GM18508 (cell line): Measurements from ENCODE around the gene MYH9.

ENCODE experiments used
- ATAC-seq: cut with Tn5 transposase; IDR thresholded peaks from one replicate; pipeline ENCODE4 v1.9.1; 2021; ENCODE audit warnings: moderate number of reproducible peaks; ENCODE audit not compliant: insufficient read depth, unreplicated experiment

Gene MYH9

GRCh38 chr22:36387709-36387958 lies 133 bp downstream of the MYH9 start:
- no peak for ATAC-seq

DNA sequence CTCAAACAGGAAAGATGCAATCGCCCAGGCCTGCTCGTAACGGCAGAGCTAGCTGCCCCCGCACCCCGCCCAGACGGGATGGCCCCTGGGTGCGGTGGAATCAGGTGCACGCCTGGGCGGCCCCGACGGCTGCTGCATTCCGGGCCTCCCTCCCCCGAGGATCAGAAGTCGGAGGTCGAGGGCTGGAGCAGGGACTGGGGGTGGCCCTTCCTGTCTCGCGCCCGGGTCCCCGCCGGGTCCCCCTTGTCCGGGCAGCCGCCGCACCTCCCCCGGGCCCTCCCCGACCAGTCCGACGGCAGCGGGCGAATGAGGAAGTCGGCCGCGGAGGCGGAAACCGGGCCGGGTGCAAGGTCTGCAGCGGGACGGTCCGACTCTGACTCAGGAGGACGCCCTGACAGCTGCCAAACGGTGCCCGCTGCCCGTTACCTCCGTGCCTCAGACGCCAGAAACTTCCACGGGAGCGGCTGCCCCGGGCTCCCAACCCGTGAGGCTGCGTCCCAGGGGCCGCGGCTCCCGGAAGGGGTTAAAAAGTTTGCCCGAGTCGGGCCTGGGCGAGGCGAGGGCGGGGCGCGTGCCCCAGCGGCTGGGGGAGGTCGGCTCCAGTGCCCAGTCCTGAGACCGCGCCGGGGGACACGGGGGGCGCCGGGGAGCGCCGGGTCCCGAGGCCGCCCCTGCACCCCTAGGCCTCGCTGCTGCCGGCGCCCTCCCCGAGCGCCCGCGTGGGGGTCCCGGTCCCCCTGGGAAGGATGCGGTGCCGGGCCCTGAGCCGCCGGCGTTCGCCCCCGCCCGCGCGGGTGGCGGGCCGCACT lies 663 bp downstream of the MYH9 start:
- ATAC-seq = no peak

- no peak for ATAC-seq
Measured at GRCh38 chr22:36386351-36386899, 1.3 kb downstream of the MYH9 start.

- no peak for ATAC-seq
Measured at GRCh38 chr22:36385491-36386350, 2.0 kb downstream of the MYH9 start.

GRCh38 chr22:36384766-36385481 lies 2.8 kb downstream of the MYH9 start:
- no peak for ATAC-seq

DNA sequence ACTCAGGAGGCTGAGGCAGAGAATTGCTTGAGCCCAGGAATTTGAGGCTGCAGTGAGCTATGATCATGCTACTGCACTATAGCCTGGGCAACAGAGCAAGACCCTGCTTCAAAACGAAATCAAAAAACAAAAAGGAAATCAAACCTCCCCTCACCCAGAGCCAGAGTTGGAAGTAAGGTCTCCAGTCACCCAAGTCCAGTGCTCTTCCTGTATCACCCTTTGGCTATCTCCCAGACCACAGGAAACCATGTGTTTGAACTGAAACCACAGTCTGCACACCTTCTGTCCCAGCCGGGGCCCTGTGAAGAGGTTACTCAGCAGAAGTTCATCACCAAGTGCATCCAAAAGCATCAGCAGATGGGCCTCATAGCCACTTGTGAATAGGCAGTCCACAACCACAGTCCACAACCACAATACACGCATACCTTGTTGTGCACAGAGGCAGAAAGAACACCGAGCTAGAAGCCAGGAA lies 4.6 kb downstream of the MYH9 start:
- ATAC-seq = no peak

GRCh38 chr22:36381513-36382128 lies 6.1 kb downstream of the MYH9 start:
- no peak for ATAC-seq

DNA sequence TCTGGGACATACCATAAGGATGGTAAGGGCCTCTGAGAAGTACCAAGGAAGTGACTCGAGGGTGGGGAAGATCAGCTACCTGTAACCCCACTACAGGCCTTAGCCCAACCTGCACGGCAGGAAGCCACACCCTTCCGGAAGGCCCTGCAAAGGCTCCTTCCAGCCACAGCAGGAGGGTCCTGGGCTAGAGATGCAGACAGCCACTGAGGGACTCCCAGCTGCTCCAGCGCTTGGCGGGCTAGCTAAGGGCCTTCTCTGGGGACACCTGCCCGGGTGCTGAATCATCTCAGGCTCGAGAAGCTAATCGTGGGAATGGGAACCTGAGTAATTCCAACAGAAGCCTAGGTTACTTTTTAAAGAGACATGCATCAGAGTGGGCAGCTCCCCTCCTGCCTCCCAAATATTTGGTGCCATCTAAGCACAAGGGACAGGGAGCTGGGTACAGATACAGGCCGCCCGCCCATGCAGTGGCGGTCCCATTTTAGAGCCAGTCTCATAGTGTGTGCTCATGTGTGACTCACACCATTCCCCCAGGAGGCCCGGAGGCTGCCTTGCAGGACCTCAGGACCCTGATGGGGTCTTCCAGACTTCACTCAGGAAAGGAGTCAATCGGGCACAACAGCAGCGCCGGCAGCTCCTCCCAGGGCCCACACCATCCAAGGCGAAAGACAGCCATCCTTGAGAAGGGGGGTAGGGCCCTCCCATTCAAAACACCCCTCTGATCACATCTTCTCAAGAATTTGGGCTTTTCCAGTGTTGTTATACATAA lies 8.0 kb downstream of the MYH9 start:
- no peak for ATAC-seq

DNA sequence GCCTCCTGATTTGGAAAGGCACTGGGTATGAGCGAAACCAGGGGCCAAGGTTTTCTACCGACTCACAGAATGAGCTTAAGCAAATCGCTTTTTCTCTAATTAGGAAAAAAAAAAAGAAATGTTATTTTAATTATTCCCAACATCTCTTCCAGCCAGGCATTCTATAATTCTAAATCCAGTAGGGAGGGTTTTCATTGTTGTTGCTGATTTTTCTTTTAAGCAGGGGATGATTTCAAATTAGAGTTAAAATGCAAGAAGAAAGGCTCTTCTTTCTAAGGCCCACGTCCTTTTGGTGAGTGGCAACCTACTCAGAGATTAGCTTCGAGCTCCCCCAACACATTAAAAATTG lies 8.9 kb downstream of the MYH9 start:
- ATAC-seq = no peak

DNA sequence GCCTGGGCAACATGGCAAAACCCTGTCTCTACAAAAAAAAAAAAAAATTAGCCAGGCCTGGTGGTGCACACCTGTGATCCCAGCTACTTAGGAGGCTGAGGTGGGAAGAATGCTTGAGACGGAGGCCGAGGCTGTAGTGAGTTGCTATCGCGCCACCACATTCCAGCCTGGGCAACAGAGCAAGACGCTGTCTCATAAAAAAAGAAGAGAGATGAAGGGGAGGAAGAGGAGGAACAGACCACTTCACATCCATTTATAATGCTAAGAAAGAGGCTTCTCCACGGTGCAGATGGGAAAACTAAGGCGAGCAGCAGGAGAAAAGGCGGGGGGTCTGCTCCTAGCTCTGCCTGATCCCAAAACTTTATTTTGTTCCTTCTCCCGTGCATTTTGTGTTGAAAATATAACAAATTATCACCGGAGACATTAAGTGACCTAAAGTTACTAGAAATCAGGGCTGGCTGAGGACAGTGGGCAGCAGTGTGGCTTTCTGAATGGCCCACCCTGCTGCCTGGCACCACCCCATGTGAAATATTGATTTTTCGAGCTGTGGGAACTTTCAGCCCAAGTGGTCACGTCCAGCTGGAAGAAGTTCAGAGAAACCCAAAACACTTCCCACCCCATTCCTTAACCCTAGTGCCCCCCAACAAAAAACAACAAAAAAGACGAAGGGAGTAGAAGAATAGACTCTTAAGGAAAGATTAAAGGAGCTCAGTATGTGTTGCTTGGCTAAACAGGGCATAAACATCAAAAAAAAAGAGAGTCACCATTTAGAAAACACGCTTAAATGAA lies 9.5 kb downstream of the MYH9 start:
- no peak for ATAC-seq

DNA sequence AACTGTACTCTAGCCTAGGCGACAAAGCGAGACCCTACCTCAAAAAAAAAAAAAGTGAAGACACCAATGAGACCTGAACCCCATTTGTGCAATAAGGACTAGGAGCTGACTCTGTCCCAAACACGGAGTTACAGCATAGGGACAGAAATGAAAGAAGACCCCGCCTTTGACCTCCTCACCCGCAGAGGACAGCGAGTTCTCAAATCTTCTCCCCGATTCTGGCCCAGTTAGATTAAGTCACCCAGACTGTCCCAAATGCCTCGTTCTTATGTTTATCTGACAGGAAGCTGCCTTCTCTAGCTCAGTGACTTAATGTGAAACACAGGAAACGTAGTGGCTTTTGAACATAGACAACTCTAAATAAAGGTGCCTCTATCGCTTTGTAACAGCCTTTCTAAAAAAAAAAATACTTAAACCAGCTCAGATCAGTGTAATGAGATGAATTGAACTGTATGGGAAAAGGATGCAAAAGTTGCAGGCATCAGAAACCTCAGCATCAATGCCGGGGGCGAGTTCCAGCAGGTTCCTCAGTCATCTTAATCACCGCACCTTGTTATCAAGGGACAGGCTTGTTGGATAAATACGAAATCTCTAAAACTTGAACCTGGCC lies 10.6 kb downstream of the MYH9 start:
- no peak for ATAC-seq

GRCh38 chr22:36376265-36376664 lies 11.5 kb downstream of the MYH9 start:
- no peak for ATAC-seq

GRCh38 chr22:36375071-36375980 lies 12.4 kb downstream of the MYH9 start:
- no peak for ATAC-seq

DNA sequence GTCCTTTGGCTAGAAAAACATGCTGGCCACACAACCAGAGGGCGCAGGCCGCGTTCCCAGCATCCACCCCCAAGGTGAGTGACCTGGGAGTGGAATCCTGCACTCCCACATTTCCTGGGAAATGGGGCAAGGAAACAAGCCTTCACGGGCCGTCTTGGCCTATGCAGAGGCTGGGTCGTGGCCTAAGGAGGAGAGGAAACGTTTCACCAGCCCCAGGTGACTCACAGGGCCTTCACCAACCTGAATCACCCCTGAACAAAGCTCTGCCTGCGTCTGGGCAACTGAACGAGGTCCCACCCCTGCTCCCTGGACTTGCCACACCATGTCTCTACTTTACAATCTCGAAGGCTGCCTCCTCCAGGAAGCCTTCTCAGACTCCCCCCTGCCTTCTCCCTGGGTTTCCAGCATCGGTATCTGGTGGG lies 13.2 kb downstream of the MYH9 start:
- no peak for ATAC-seq

DNA sequence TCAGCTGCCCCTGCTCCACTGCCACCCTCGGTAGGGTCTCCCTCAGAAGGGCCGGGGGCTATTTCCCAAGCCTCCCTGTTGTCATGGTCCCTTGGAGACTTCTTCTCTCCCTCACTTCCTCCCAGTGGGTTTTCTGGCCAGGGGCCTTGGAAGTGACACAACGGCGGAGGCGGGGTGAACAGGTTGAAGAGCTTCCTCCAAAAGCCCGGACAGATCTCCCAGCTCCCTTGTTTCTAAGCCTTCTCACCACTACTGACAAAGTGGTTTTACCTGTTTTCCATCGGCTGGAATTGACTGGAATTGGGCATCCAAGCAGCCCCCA lies 14.5 kb downstream of the MYH9 start:
- ATAC-seq = no peak

GRCh38 chr22:36371920-36372319 lies 15.8 kb downstream of the MYH9 start:
- ATAC-seq = no peak

- ATAC-seq = no peak
Measured at GRCh38 chr22:36369922-36370791, 17.6 kb downstream of the MYH9 start.
